SK-N-SH (cell line): Measurements from ENCODE around the gene PIK3CG. TPM values are rescaled to one million over a fixed set of nuclear protein-coding genes. Genes with fewer than 3 reads are reported as not detected.
A peak's percentile ranks its signal among the peaks of the same experiment; 100 is the strongest.

Experiments used
- CTCF ChIA-PET: fragments of 300-600, 350-600 bp; formaldehyde crosslinking; extraction: SDS; loops from one replicate; lab custom pipeline; 2021; lab: Yijun Ruan, JAX
- POLR2A ChIA-PET: fragments of 350-600 bp; sonication (Branson Sonifier 250); formaldehyde crosslinking; extraction: SDS; loops from one replicate; lab custom pipeline; 2020; ENCODE audit warnings: antibody characterized with exemption, inconsistent platforms; lab: Yijun Ruan, JAX
- DNase-seq: peaks from one replicate; pipeline ENCODE4 v3.0.0; 2012
- H2AFZ ChIP-seq: fragments of 200-600 bp; sonication (generic); 2 replicates; pipeline ENCODE4 v1.8.1; 2016; ENCODE audit warnings: antibody characterized with exemption, mild to moderate bottlenecking, low read depth
- H3F3A ChIP-seq: fragments of 200-600 bp; sonication (generic); replicated peaks from 2 replicates; pipeline ENCODE3; 2016; ENCODE audit warnings: antibody characterized with exemption, mild to moderate bottlenecking; ENCODE audit not compliant: insufficient read depth
- H3K27ac ChIP-seq, 2 experiments: fragments of 200-500 bp in 1 of 2; fragments of 200-600 bp in 1 of 2; sonication (Bioruptor generic) in 1 of 2; sonication (generic), shearing (Covaris generic) in 1 of 2; 2 replicates each; pipeline versions ENCODE4 v1.5.1 to v1.6.1; 2014 to 2016; ENCODE audit warnings: low read depth in 2 of 2, inconsistent platforms in 1 of 2, low read length in 1 of 2, mild to moderate bottlenecking in 1 of 2, mixed read lengths in 1 of 2
- H3K27me3 ChIP-seq: fragments of 200-600 bp; sonication (generic), shearing (Covaris generic); 2 replicates; pipeline ENCODE4 v1.6.1; 2016; ENCODE audit warnings: mixed run types; ENCODE audit not compliant: insufficient read depth
- H3K36me3 ChIP-seq, 2 experiments: fragments of 200-500 bp in 1 of 2; fragments of 200-600 bp in 1 of 2; sonication (Bioruptor generic) in 1 of 2; sonication (generic) in 1 of 2; replicated peaks in 1 of 2; 2 replicates each; pipeline versions ENCODE3 to v1.5.1; 2014 to 2016; ENCODE audit warnings: low read length in 1 of 2, mild to moderate bottlenecking in 1 of 2; ENCODE audit not compliant: insufficient read depth in 2 of 2, control insufficient read depth in 1 of 2
- H3K4me1 ChIP-seq, 2 experiments: fragments of 200-500 bp in 1 of 2; fragments of 200-600 bp in 1 of 2; sonication (Bioruptor generic) in 1 of 2; sonication (generic), shearing (Covaris generic) in 1 of 2; 2 replicates each; pipeline versions ENCODE4 v1.5.1 to v1.6.1; 2014 to 2016; ENCODE audit warnings: low read depth in 1 of 2, low read length in 1 of 2, mixed run types in 1 of 2; ENCODE audit not compliant: insufficient read depth in 2 of 2, control insufficient read depth in 1 of 2
- H3K4me2 ChIP-seq: fragments of 200-600 bp; sonication (generic), shearing (Covaris generic); 2 replicates; pipeline ENCODE4 v1.6.1; 2017; ENCODE audit warnings: mixed run types
- H3K4me3 ChIP-seq, 2 experiments: fragments of 200-500 bp in 1 of 2; fragments of 200-600 bp in 1 of 2; sonication (Bioruptor generic) in 1 of 2; sonication (generic), shearing (Covaris generic) in 1 of 2; 2 replicates each; pipeline versions ENCODE4 v1.5.1 to v1.8.1; 2014 to 2016; ENCODE audit warnings: low read depth in 2 of 2, inconsistent platforms in 1 of 2, low read length in 1 of 2, mild to moderate bottlenecking in 1 of 2, mixed read lengths in 1 of 2, moderate library complexity in 1 of 2
- H3K79me2 ChIP-seq: fragments of 200-600 bp; sonication (generic); 2 replicates; pipeline ENCODE4 v1.8.1; 2017; ENCODE audit warnings: mild to moderate bottlenecking; ENCODE audit not compliant: insufficient read depth
- H3K9ac ChIP-seq: fragments of 200-600 bp; sonication (generic); 2 replicates; pipeline ENCODE4 v1.6.1; 2017; ENCODE audit warnings: mixed run types
- H3K9me2 ChIP-seq: fragments of 200-600 bp; sonication (generic); 2 replicates; pipeline ENCODE4 v1.6.1; 2017; ENCODE audit warnings: mixed run types
- H3K9me3 ChIP-seq: fragments of 200-600 bp; sonication (generic); 2 replicates; pipeline ENCODE4 v1.6.1; 2017; ENCODE audit warnings: mixed run types, mild to moderate bottlenecking, moderate library complexity
- H4K20me1 ChIP-seq: fragments of 200-600 bp; sonication (generic); 2 replicates; pipeline ENCODE4 v1.6.1; 2017; ENCODE audit warnings: mild to moderate bottlenecking, mixed run types; ENCODE audit not compliant: insufficient read depth
- EP300 ChIP-seq, 2 experiments: IDR thresholded peaks; 2 replicates each; pipeline versions ENCODE4 v1.4.0 to v1.6.1; 2012; ENCODE audit warnings: borderline replicate concordance in 1 of 2, low read depth in 1 of 2, low read length in 1 of 2
- EZH2phosphoT487 ChIP-seq: fragments of 200-600 bp; sonication (generic); IDR thresholded peaks from 2 replicates; pipeline ENCODE4 v1.6.1; 2017; ENCODE audit warnings: low read depth, mixed run types, mild to moderate bottlenecking, antibody characterized with exemption, moderate library complexity, borderline replicate concordance
- GATA2 ChIP-seq: sonication (generic); formaldehyde crosslinking; IDR thresholded peaks from 2 replicates; pipeline ENCODE4 v1.5.0; 2020; ENCODE audit warnings: mild to moderate bottlenecking, missing genetic modification reagents
- JUND ChIP-seq: IDR thresholded peaks from 2 replicates; pipeline ENCODE4 v1.4.0; 2012
- RAD21 ChIP-seq: IDR thresholded peaks from 2 replicates; pipeline ENCODE4 v1.6.1; 2012; ENCODE audit warnings: mild to moderate bottlenecking, low read length
- RCOR1 ChIP-seq: fragments of 150-350 bp; IDR thresholded peaks from 2 replicates; pipeline ENCODE4 v1.6.1; 2017; ENCODE audit warnings: antibody characterized with exemption, low read length
- RXRA ChIP-seq: IDR thresholded peaks from 2 replicates; pipeline ENCODE4 v1.4.0; 2012; ENCODE audit warnings: low read depth, mild to moderate bottlenecking, borderline replicate concordance
- WGBS: methylation state at CpG from one replicate; pipeline ENCODE4 v1.1.6; 2017; ENCODE audit warnings: low lambda C conversion rate; 5-methylcytosine and 5-hydroxymethylcytosine counted together
- polyA plus RNA-seq, 3 experiments: library from polyadenylated mRNA; depleted of rRNA; stranded (reverse); fragments of >200 nt; gene quantifications; 2 replicates each; pipeline ENCODE4 v1.2.3, GENCODE V29; 2012
- TF ChIP-seq, protein P1 (sequence below): fragments of 150-350 bp; IDR thresholded peaks from 2 replicates; pipeline ENCODE4 v1.6.1; 2017; ENCODE audit warnings: antibody characterized with exemption, low read length, low read depth, borderline replicate concordance
- TF ChIP-seq, protein P2 (sequence below): IDR thresholded peaks from 2 replicates; pipeline ENCODE4 v1.4.0; 2012; ENCODE audit warnings: low read depth

PIK3CG gene
- polyA plus RNA-seq, 1 of the 3 experiments (the other 2 are of a cell fraction), result not detected

- CTCF ChIA-PET, result interaction anchor here (0.8 to 1.1 kb wide), 2 partner anchors 49 to 1033 kb away, joined by 3 read pairs; no protein-coding TSS in a partner anchor
- no peak overlapping the region for H2AFZ ChIP-seq
- peaks cover 11 to 14% of the 10 kb centered on the region in 2 experiments; a peak in 3 of 4 replicates for H3K4me1 ChIP-seq
- H3K27ac ChIP-seq, result peak overlapping the region in 1 of 2 experiments; percentile 81; a peak in 2 of 4 replicates
- H3K36me3 ChIP-seq, result no peaks in the 10 kb centered on the region
- H3K27me3 ChIP-seq, result no peaks in the 10 kb centered on the region
- no peaks in the 10 kb centered on the region for H3K9me3 ChIP-seq
- TF ChIP-seq EP300 (IDR thresholded peaks at IDR 0.05; ENCODE audit: borderline replicate concordance in 1 of 2, low read depth in 1 of 2, low read length in 1 of 2), result peak in 1 of 2 experiments; percentile 48; a peak in 1 of 4 replicates
- TF ChIP-seq JUND, result no peak
- TF ChIP-seq EZH2phosphoT487, result no peak
- TF ChIP-seq RXRA, result no peak
- peak; percentile 8; the same call in 1 of the 2 replicates for TF ChIP-seq RAD21
- TF ChIP-seq, protein P1, sequence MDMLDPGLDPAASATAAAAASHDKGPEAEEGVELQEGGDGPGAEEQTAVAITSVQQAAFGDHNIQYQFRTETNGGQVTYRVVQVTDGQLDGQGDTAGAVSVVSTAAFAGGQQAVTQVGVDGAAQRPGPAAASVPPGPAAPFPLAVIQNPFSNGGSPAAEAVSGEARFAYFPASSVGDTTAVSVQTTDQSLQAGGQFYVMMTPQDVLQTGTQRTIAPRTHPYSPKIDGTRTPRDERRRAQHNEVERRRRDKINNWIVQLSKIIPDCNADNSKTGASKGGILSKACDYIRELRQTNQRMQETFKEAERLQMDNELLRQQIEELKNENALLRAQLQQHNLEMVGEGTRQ, result no peak
- TF ChIP-seq, all 33 proteins: peak for 2
- Histone ChIP-seq H4K20me1 (no peaks in the 10 kb centered on the region), H3F3A (peaks cover 13% of the 10 kb centered on the region), H3K4me2 (no peak overlapping the region; the same call in 1 of the 2 replicates), H3K9me2 (no peaks in the 10 kb centered on the region), H3K4me3 (no peak overlapping the region), H3K9ac (no peak overlapping the region), H3K79me2 (no peaks in the 10 kb centered on the region)
- POLR2A ChIA-PET, result interaction anchor here (0.6 kb wide), 1 partner anchor 15 kb away, joined by 4 read pairs; no protein-coding TSS in a partner anchor
- peak; percentile 47 for DNase-seq
These were observed 23.1 kb upstream of the PIK3CG start for GRCh38 chr7:106841896-106842390.

DNA sequence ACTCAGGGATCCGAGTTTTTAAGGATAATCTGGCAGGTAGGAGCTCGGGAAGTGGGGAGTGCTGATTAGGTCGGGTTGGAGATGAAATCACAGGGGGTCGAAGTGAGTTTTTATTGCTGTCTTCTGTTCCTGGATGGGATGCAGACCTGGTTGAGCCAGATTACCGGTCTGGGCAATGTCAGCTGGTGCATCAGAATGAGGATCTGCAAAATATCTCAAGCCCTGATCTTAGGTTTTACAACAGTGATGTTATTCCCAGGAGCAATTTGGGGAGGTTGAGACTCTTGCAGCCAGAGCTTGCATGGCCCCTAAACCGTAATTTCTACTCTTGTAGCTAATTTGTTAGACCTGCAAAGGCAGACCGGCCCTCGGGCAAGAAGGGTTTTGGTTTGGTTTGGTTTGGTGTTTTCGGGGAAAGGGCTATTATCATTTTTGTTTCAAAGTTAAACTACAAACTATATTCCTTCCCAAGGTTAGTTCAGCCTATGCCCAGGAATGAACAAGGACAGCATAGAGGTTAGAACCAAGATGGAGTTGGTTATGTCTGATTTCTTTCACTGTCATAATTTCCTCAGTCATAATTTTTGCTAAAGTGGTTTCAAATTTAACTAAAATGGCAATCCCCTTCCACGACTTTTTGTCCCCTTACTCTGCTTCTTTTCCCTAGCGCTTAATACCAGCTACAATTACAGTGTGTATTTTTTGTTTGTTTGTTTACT, 20.6 kb upstream of the PIK3CG start:
- Histone ChIP-seq H3K9ac (no peak overlapping the region), H3F3A (peaks cover 6% of the 10 kb centered on the region), H4K20me1 (no peaks in the 10 kb centered on the region), H2AFZ (no peak overlapping the region), H3K9me2 (no peaks in the 10 kb centered on the region), H3K27me3 (no peaks in the 10 kb centered on the region), H3K4me1 (peaks cover 11 to 14% of the 10 kb centered on the region in 2 experiments; a peak in 3 of 4 replicates), H3K4me3 (no peak overlapping the region), H3K79me2 (no peaks in the 10 kb centered on the region), H3K4me2 (no peak overlapping the region), H3K27ac (no peak overlapping the region; a peak in 1 of 4 replicates), H3K9me3 (no peaks in the 10 kb centered on the region), H3K36me3 (no peaks in the 10 kb centered on the region)
- POLR2A ChIA-PET, result no interaction called here
- no peak for DNase-seq
- 55% methylated on average over 11 of the region's 11 CpGs for WGBS
- TF ChIP-seq, protein P2, sequence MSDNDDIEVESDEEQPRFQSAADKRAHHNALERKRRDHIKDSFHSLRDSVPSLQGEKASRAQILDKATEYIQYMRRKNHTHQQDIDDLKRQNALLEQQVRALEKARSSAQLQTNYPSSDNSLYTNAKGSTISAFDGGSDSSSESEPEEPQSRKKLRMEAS, result no peak
- 0 out of 4 replicates have a peak, but pooled peaks of 1 of the 2 experiments have one; percentile 29 for TF ChIP-seq EP300 (IDR thresholded peaks at IDR 0.05; ENCODE audit: borderline replicate concordance in 1 of 2, low read depth in 1 of 2, low read length in 1 of 2)
- 0 out of 2 replicates have a peak, but pooled peaks have one; percentile 27 for TF ChIP-seq GATA2 (CRISPR knock-in tag)
- 0 out of 2 replicates have a peak, but pooled peaks have one; percentile 17 for TF ChIP-seq RCOR1
- CTCF ChIA-PET, result interaction anchor here (0.8 to 1.5 kb wide), 2 partner anchors 16 to 52 kb away, joined by 3 to 4 read pairs; no protein-coding TSS in a partner anchor
